KMS-11 (cell line): ENCODE measurements around the gene CTNNA2.
A peak's percentile ranks its signal among the peaks of the same experiment; 100 is the strongest.

Experiments
- H2AFZ ChIP-seq: fragments of 200-600 bp; sonication (generic); 2 replicates; pipeline ENCODE4 v1.6.1; 2016; ENCODE audit warnings: antibody characterized with exemption, mixed run types, low read depth
- H3K27ac ChIP-seq: fragments of 200-600 bp; sonication (generic); 2 replicates; pipeline ENCODE4 v1.6.1; 2016; ENCODE audit warnings: mild to moderate bottlenecking, mixed run types
- H3K27me3 ChIP-seq: fragments of 200-600 bp; sonication (generic); 2 replicates; pipeline ENCODE4 v1.6.1; 2017; ENCODE audit warnings: mild to moderate bottlenecking, low read depth, mixed run types, moderate library complexity; ENCODE audit not compliant: insufficient read depth
- H3K36me3 ChIP-seq: fragments of 200-600 bp; sonication (generic); 2 replicates; pipeline ENCODE4 v1.6.1; 2017; ENCODE audit warnings: mild to moderate bottlenecking, mixed run types; ENCODE audit not compliant: insufficient read depth
- H3K4me1 ChIP-seq: fragments of 200-600 bp; sonication (generic); 2 replicates; pipeline ENCODE4 v1.6.1; 2016; ENCODE audit warnings: mild to moderate bottlenecking, low read depth, mixed run types; ENCODE audit not compliant: poor library complexity, severe bottlenecking
- H3K4me2 ChIP-seq: fragments of 200-600 bp; sonication (generic); 2 replicates; pipeline ENCODE4 v1.7.0; 2016; ENCODE audit warnings: mild to moderate bottlenecking, mixed run types
- H3K4me3 ChIP-seq: fragments of 200-600 bp; sonication (generic); IDR thresholded peaks from 2 replicates; pipeline ENCODE4 v1.6.1; 2017; ENCODE audit warnings: low read depth, low read length, mixed read lengths; ENCODE audit not compliant: insufficient read depth
- H3K79me2 ChIP-seq: fragments of 200-600 bp; sonication (generic); 2 replicates; pipeline ENCODE4 v1.6.1; 2016; ENCODE audit warnings: low read depth, mixed run types; ENCODE audit not compliant: insufficient read depth
- H3K9ac ChIP-seq: fragments of 200-600 bp; sonication (generic); 2 replicates; pipeline ENCODE4 v1.6.1; 2016; ENCODE audit warnings: mild to moderate bottlenecking, mixed run types
- H4K20me1 ChIP-seq: fragments of 200-600 bp; sonication (generic); 2 replicates; pipeline ENCODE4 v1.6.1; 2016; ENCODE audit warnings: mild to moderate bottlenecking, mixed run types; ENCODE audit not compliant: insufficient read depth
- TF ChIP-seq, protein P1 (sequence below): fragments of 200-600 bp; sonication (generic); conservative IDR thresholded peaks from 2 replicates; pipeline ENCODE4 v1.6.1; 2017; ENCODE audit warnings: low read depth, mild to moderate bottlenecking, antibody characterized with exemption, low read length, moderate library complexity, mixed read lengths

Gene CTNNA2

DNA sequence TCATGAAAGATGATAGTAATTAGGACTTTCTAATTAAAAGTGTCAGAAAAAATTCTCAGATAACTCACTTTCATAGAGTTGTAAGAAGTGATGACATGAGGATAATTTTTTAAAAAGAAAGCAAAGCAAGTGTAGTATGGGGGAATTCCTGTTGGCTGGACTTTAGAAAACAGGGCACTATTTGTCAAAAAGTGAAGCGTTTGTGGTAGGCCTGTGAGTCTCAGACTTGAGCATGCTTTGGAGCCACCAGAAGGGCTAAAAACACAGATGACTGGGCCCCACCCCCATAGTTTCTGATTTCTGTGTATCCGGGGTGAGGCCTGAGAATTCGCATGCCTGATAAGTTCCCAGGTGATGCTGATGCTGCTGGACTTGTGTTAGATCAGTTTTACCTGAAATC lies 1014.3 kb downstream of the CTNNA2 start:
- TF ChIP-seq, protein P1, sequence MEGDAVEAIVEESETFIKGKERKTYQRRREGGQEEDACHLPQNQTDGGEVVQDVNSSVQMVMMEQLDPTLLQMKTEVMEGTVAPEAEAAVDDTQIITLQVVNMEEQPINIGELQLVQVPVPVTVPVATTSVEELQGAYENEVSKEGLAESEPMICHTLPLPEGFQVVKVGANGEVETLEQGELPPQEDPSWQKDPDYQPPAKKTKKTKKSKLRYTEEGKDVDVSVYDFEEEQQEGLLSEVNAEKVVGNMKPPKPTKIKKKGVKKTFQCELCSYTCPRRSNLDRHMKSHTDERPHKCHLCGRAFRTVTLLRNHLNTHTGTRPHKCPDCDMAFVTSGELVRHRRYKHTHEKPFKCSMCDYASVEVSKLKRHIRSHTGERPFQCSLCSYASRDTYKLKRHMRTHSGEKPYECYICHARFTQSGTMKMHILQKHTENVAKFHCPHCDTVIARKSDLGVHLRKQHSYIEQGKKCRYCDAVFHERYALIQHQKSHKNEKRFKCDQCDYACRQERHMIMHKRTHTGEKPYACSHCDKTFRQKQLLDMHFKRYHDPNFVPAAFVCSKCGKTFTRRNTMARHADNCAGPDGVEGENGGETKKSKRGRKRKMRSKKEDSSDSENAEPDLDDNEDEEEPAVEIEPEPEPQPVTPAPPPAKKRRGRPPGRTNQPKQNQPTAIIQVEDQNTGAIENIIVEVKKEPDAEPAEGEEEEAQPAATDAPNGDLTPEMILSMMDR = no peak

DNA sequence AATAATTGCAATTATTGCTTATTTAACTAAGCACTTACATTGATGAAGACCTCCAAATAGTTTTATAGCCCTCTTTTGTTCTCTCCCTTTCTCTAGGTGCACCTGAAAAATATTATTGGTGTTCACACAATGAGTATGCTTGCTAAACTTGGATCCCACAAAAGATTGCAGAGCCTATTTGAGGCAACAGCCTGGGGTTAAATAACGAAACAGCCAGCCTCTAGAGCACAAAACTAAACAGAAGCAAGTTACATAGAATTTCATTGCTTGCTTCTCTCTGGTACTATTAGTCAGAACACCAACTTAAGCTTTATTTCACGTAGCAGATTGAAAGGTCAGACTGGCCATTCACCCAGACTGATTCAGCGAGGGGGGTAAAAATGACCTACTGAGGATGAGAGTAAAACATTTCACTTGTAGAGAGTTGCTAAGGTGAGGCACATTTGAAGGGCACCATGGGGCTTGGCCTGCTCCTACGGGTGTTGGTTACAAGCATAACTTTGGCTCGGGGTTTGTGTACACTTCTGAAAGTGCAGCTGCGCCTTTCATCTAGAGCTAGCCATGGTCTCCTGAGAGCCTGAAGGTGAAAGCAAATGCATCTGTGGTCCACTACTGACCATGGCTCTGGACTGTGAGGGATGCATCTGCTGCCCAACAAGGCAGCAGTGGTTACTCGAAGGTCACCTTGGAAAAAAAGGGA lies 1016.8 kb downstream of the CTNNA2 start:
- Histone ChIP-seq H3K4me3 (no peak overlapping the region), H3K9ac (peak overlapping the region; percentile 35; the same call in 1 of the 2 replicates), H3K36me3 (no peaks in the 10 kb centered on the region), H3K27ac (peak overlapping the region; percentile 76), H3K4me1 (peaks cover 70% of the 10 kb centered on the region), H3K27me3 (no peaks in the 10 kb centered on the region), H3K4me2 (peak overlapping the region; percentile 46), H4K20me1 (no peaks in the 10 kb centered on the region), H3K79me2 (no peaks in the 10 kb centered on the region), H2AFZ (peak overlapping the region; percentile 41)
- TF ChIP-seq, protein P1 = no peak

More for the DNA sequence above, 1014.3 kb downstream of the CTNNA2 start:
- Histone ChIP-seq H3K4me2 (peak overlapping the region; percentile 33), H3K9ac (no peak overlapping the region), H3K79me2 (no peaks in the 10 kb centered on the region), H4K20me1 (no peaks in the 10 kb centered on the region), H3K27me3 (no peaks in the 10 kb centered on the region), H3K36me3 (no peaks in the 10 kb centered on the region), H3K4me1 (peaks cover 75% of the 10 kb centered on the region), H3K27ac (peak overlapping the region; percentile 71), H2AFZ (peak overlapping the region; percentile 31), H3K4me3 (no peak overlapping the region)

DNA sequence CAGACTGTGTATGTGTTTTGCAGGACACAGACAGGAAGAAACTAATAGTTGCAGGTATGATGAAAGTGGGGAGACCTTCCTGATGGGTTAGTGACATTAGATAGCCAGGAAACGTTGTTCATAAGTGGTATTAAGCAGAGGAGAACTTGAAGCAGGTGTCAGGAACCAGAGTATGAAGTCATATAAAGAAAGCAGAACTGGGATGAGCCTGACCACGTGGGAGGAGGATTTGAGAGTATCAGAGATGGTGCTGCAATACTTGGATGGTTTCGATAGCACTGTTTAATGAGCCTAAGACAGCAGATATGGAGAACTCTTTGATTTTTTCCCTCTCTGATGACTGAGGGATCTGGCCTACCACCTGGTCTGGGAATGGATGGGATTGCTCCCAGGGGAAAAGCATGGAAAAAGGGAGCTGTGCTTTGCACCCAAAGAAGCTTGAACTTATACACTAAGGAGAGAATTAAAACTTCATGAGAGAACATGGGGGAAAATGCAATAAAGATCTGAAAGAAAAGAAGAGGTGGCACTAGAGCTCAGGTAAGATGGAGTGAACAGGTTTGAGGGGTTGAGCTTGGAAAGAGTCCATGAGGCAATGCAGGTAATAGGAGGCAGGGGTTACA lies 1017.7 kb downstream of the CTNNA2 start:
- no peaks in the 10 kb centered on the region for H3K36me3 ChIP-seq
- H3K27me3 ChIP-seq = no peaks in the 10 kb centered on the region
- TF ChIP-seq, protein P1 = no peak
- H3K4me3 ChIP-seq = no peak overlapping the region
- H3K79me2 ChIP-seq = no peaks in the 10 kb centered on the region
- peak overlapping the region; percentile 41; the same call in 1 of the 2 replicates for H2AFZ ChIP-seq
- H3K4me1 ChIP-seq = peaks cover 61% of the 10 kb centered on the region
- no peaks in the 10 kb centered on the region for H4K20me1 ChIP-seq
- H3K27ac ChIP-seq = peak overlapping the region; percentile 76
- peak overlapping the region; percentile 46 for H3K4me2 ChIP-seq
- H3K9ac ChIP-seq = peak overlapping the region; percentile 35; the same call in 1 of the 2 replicates

DNA sequence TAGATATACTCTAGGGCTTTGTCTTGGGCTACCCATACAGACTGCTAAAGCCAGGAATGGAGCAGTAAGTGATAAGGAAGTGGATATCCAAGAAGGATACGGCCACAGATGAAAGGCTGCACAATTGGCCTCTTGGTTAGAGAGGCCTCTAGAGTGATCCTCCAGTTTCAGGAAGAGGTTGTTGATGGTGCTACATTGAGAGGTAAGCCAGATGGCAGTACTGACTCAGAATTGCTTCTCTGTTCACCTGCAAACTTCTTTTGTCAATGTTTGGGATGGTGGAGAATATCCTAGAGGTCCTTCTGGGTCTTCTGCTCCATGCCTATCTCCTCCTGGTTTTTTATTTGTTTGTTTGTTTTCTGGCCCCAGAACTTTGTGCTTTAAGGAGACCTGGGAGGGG lies 1018.5 kb downstream of the CTNNA2 start:
- Histone ChIP-seq H3K27ac (no peak overlapping the region), H3K36me3 (no peaks in the 10 kb centered on the region)

More for the DNA sequence above, 1018.5 kb downstream of the CTNNA2 start:
- no peaks in the 10 kb centered on the region for H4K20me1 ChIP-seq
- no peak overlapping the region for H3K4me2 ChIP-seq
- no peak overlapping the region for H3K9ac ChIP-seq
- H3K4me1 ChIP-seq = peaks cover 53% of the 10 kb centered on the region
- TF ChIP-seq, protein P1 = no peak
- H3K4me3 ChIP-seq = no peak overlapping the region
- no peaks in the 10 kb centered on the region for H3K79me2 ChIP-seq
- no peak overlapping the region for H2AFZ ChIP-seq
- H3K27me3 ChIP-seq = no peaks in the 10 kb centered on the region
